H1 (cell line): ENCODE measurements around the gene FHDC1. TPM values are rescaled to one million over a fixed set of nuclear protein-coding genes. Genes with fewer than 3 reads are reported as not detected.

ENCODE experiments used
- BCL11A ChIP-seq, 2 experiments: IDR thresholded peaks; one replicate each; pipeline ENCODE4 v1.6.1; 2011; ENCODE audit warnings: low read depth in 2 of 2, low read length in 2 of 2, mild to moderate bottlenecking in 2 of 2
- CTBP2 ChIP-seq: IDR thresholded peaks from 2 replicates; pipeline ENCODE4 v1.7.0; 2011; ENCODE audit warnings: borderline replicate concordance, mild to moderate bottlenecking, moderate library complexity, mixed read lengths, low read length; ENCODE audit not compliant: insufficient read depth, insufficient read length
- GABPA ChIP-seq: IDR thresholded peaks from 2 replicates; pipeline ENCODE4 v1.6.1; 2011; ENCODE audit warnings: mild to moderate bottlenecking, low read length, moderate library complexity, borderline replicate concordance; ENCODE audit not compliant: insufficient read depth
- NRF1 ChIP-seq: IDR thresholded peaks from 2 replicates; pipeline ENCODE4 v1.6.1; 2011; ENCODE audit warnings: mild to moderate bottlenecking, low read depth, low read length, improper control_type of control experiment
- PHF8 ChIP-seq: fragments of 200-600 bp; sonication (generic); conservative IDR thresholded peaks from 2 replicates; pipeline ENCODE4 v1.7.1; 2012; ENCODE audit warnings: low read depth, mild to moderate bottlenecking, inconsistent platforms, low read length, moderate library complexity
- RAD21 ChIP-seq, 2 experiments: IDR thresholded peaks in 1 of 2; conservative IDR thresholded peaks in 1 of 2; 2 replicates each; pipeline ENCODE4 v1.6.1; 2011; ENCODE audit warnings: low read depth in 2 of 2, low read length in 2 of 2, improper control_type of control experiment in 1 of 2, inconsistent platforms in 1 of 2, mild to moderate bottlenecking in 1 of 2, moderate library complexity in 1 of 2
- SAP30 ChIP-seq: fragments of 300-600 bp; sonication (generic); IDR thresholded peaks from 2 replicates; pipeline ENCODE4 v1.7.1; 2012; ENCODE audit warnings: low read length, moderate library complexity, mild to moderate bottlenecking, inconsistent platforms; ENCODE audit not compliant: insufficient read depth, insufficient replicate concordance
- SIX5 ChIP-seq: IDR thresholded peaks from 2 replicates; pipeline ENCODE4 v1.6.1; 2011; ENCODE audit warnings: mild to moderate bottlenecking, low read depth, low read length
- SP1 ChIP-seq: IDR thresholded peaks from 2 replicates; pipeline ENCODE4 v1.6.1; 2011; ENCODE audit warnings: low read depth, low read length
- SRF ChIP-seq: IDR thresholded peaks from 2 replicates; pipeline ENCODE4 v1.6.1; 2011; ENCODE audit warnings: mild to moderate bottlenecking, low read depth, low read length, moderate library complexity
- TBP ChIP-seq: IDR thresholded peaks from 2 replicates; pipeline ENCODE4 v1.6.1; 2011; ENCODE audit warnings: low read depth, low read length, improper control_type of control experiment
- polyA plus RNA-seq, 7 experiments: library from polyadenylated mRNA; depleted of rRNA in 3 of 7; stranded (reverse) in 5 of 7; unstranded in 2 of 7; fragments of >200 nt in 5 of 7; fragments of 200-250 nt in 2 of 7; gene quantifications; 1 replicate in 5 of 7; 2 replicates in 1 of 7; 4 replicates in 1 of 7; pipeline versions ENCODE4 v1.2.1 to v1.2.3, GENCODE V29; 2011 to 2013; ENCODE audit warnings: missing spikeins in 2 of 7, mixed read lengths in 2 of 7
- total RNA-seq: library from RNA; stranded (reverse); fragmentation: NEBNext Ultra II Directional; extraction: Animal tissue kit (Norgen Biotek cat#: 25700); gene quantifications from 2 replicates; pipeline ENCODE4 v1.2.1, GENCODE V29; 2021
- TF ChIP-seq, protein P1 (sequence below): fragments of 300-600 bp; sonication (generic); IDR thresholded peaks from 2 replicates; pipeline ENCODE4 v1.7.1; 2012; ENCODE audit warnings: low read length, moderate library complexity, mild to moderate bottlenecking, inconsistent platforms; ENCODE audit not compliant: insufficient replicate concordance

FHDC1 gene
- total and polyA plus RNA-seq, 2 of the 8 experiments (the other 6 are each of a cell fraction or from before 2014, with no cell fraction given), result 6.4 to 28.6 TPM

DNA sequence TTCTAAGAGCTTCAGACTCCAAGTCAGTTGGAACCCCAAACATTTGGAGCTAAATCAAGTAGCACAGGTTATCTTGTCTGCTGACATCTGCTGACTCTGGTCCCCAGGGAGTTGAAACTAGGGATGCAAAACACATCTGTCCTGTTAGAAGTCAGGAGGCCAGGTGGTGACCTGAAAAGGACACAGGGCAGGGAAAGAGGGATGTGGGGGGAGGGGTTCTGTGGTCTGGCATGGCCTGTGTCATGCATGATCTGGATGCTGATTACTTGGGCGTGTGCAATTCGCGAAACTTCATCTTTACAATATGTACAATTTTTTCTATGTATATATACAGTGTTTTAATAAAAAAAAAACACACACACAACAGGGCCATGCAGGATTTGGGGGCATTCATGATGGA is 55.3 kb downstream of the FHDC1 start (continued):
- TF ChIP-seq, protein P1, sequence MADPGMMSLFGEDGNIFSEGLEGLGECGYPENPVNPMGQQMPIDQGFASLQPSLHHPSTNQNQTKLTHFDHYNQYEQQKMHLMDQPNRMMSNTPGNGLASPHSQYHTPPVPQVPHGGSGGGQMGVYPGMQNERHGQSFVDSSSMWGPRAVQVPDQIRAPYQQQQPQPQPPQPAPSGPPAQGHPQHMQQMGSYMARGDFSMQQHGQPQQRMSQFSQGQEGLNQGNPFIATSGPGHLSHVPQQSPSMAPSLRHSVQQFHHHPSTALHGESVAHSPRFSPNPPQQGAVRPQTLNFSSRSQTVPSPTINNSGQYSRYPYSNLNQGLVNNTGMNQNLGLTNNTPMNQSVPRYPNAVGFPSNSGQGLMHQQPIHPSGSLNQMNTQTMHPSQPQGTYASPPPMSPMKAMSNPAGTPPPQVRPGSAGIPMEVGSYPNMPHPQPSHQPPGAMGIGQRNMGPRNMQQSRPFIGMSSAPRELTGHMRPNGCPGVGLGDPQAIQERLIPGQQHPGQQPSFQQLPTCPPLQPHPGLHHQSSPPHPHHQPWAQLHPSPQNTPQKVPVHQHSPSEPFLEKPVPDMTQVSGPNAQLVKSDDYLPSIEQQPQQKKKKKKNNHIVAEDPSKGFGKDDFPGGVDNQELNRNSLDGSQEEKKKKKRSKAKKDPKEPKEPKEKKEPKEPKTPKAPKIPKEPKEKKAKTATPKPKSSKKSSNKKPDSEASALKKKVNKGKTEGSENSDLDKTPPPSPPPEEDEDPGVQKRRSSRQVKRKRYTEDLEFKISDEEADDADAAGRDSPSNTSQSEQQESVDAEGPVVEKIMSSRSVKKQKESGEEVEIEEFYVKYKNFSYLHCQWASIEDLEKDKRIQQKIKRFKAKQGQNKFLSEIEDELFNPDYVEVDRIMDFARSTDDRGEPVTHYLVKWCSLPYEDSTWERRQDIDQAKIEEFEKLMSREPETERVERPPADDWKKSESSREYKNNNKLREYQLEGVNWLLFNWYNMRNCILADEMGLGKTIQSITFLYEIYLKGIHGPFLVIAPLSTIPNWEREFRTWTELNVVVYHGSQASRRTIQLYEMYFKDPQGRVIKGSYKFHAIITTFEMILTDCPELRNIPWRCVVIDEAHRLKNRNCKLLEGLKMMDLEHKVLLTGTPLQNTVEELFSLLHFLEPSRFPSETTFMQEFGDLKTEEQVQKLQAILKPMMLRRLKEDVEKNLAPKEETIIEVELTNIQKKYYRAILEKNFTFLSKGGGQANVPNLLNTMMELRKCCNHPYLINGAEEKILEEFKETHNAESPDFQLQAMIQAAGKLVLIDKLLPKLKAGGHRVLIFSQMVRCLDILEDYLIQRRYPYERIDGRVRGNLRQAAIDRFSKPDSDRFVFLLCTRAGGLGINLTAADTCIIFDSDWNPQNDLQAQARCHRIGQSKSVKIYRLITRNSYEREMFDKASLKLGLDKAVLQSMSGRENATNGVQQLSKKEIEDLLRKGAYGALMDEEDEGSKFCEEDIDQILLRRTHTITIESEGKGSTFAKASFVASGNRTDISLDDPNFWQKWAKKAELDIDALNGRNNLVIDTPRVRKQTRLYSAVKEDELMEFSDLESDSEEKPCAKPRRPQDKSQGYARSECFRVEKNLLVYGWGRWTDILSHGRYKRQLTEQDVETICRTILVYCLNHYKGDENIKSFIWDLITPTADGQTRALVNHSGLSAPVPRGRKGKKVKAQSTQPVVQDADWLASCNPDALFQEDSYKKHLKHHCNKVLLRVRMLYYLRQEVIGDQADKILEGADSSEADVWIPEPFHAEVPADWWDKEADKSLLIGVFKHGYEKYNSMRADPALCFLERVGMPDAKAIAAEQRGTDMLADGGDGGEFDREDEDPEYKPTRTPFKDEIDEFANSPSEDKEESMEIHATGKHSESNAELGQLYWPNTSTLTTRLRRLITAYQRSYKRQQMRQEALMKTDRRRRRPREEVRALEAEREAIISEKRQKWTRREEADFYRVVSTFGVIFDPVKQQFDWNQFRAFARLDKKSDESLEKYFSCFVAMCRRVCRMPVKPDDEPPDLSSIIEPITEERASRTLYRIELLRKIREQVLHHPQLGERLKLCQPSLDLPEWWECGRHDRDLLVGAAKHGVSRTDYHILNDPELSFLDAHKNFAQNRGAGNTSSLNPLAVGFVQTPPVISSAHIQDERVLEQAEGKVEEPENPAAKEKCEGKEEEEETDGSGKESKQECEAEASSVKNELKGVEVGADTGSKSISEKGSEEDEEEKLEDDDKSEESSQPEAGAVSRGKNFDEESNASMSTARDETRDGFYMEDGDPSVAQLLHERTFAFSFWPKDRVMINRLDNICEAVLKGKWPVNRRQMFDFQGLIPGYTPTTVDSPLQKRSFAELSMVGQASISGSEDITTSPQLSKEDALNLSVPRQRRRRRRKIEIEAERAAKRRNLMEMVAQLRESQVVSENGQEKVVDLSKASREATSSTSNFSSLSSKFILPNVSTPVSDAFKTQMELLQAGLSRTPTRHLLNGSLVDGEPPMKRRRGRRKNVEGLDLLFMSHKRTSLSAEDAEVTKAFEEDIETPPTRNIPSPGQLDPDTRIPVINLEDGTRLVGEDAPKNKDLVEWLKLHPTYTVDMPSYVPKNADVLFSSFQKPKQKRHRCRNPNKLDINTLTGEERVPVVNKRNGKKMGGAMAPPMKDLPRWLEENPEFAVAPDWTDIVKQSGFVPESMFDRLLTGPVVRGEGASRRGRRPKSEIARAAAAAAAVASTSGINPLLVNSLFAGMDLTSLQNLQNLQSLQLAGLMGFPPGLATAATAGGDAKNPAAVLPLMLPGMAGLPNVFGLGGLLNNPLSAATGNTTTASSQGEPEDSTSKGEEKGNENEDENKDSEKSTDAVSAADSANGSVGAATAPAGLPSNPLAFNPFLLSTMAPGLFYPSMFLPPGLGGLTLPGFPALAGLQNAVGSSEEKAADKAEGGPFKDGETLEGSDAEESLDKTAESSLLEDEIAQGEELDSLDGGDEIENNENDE, result no peak
- TF ChIP-seq NRF1, result no peak
- TF ChIP-seq RAD21 (IDR thresholded peaks at IDR 0.05 in 1 of 2, conservative IDR thresholded peaks at IDR 0.05 in 1 of 2; ENCODE audit: low read depth in 2 of 2, low read length in 2 of 2), result no peak
- no peak for TF ChIP-seq PHF8
- TF ChIP-seq CTBP2, result no peak
- TF ChIP-seq SP1, result no peak
- TF ChIP-seq GABPA, result no peak
- TF ChIP-seq TBP, result no peak
- TF ChIP-seq BCL11A (IDR thresholded peaks at IDR 0.05; ENCODE audit: low read depth in 2 of 2, low read length in 2 of 2), result no peak
- no peak for TF ChIP-seq SIX5
- no peak for TF ChIP-seq SRF
- no peak for TF ChIP-seq SAP30
